Endothelial cell of umbilical vein (primary cell): Measurements from ENCODE around the gene ATAD1. TPM values are rescaled to one million over a fixed set of nuclear protein-coding genes. Genes with fewer than 3 reads are reported as not detected.

Experiments
- BruUV-seq: library from RNA; stranded (reverse); fragments of 400-500 nt; replicated peaks from 2 replicates; lab custom pipeline; 2021; lab: Mats Ljungman, UMichigan
- CTCF ChIA-PET: fragments of 300-600, 350-600 bp; sonication (Branson Sonifier 250); formaldehyde crosslinking; loops from one replicate; lab custom pipeline; 2021; ENCODE audit warnings: antibody characterized with exemption, inconsistent platforms; lab: Charles Lee
- POLR2A ChIA-PET: fragments of 300-600, 350-600 bp; sonication (Branson Sonifier 250); formaldehyde crosslinking; loops from one replicate; lab custom pipeline; 2021; ENCODE audit warnings: antibody characterized with exemption, inconsistent platforms; lab: Charles Lee
- DNase-seq: peaks from one replicate; pipeline ENCODE4 v3.0.0-alpha.2; 2011; ENCODE audit warnings: low read depth, low spot score
- FAIRE-seq: peaks from 2 replicates; lab custom pipeline; 2011; peaks lifted over from hg19 to GRCh38; lab: Jason Lieb, UNC
- H2AFZ ChIP-seq: 2 replicates; pipeline ENCODE4 v1.6.0; 2012; ENCODE audit warnings: low read depth, low read length, control low read depth, inconsistent platforms
- H3K27ac ChIP-seq: 2 replicates; pipeline ENCODE4 v1.5.1; 2011; ENCODE audit warnings: low read depth, mild to moderate bottlenecking, control low read depth, low read length, moderate library complexity; ENCODE audit not compliant: insufficient read depth
- H3K27me3 ChIP-seq, 2 experiments: 2 replicates each; pipeline versions ENCODE4 v1.6.0 to v1.6.1; 2011; ENCODE audit warnings: low read length in 2 of 2, mixed read lengths in 1 of 2; ENCODE audit not compliant: control insufficient read depth in 2 of 2, insufficient read depth in 2 of 2
- H3K36me3 ChIP-seq, 2 experiments: 2 replicates in 1 of 2; 3 replicates in 1 of 2; pipeline ENCODE4 v1.5.1; 2011; ENCODE audit warnings: low read length in 2 of 2, mild to moderate bottlenecking in 1 of 2, moderate library complexity in 1 of 2; ENCODE audit not compliant: control insufficient read depth in 2 of 2, insufficient read depth in 2 of 2; ENCODE audit errors: extremely low read depth in 1 of 2
- H3K4me1 ChIP-seq: 3 replicates; pipeline ENCODE4 v1.5.1; 2011; ENCODE audit warnings: mild to moderate bottlenecking, low read length; ENCODE audit not compliant: control insufficient read depth, insufficient read depth; ENCODE audit errors: extremely low read depth
- H3K4me2 ChIP-seq: 2 replicates; pipeline ENCODE4 v1.6.1; 2011; ENCODE audit warnings: low read length, control low read depth, mixed read lengths; ENCODE audit not compliant: insufficient read depth
- H3K4me3 ChIP-seq, 3 experiments: fragments of 200-600 bp in 1 of 3; sonication (generic), shearing (Covaris generic) in 1 of 3; replicated peaks in 1 of 3; 2 replicates each; pipeline ENCODE4 v1.5.1; 2011 to 2016; ENCODE audit warnings: control low read depth in 3 of 3, low read length in 3 of 3, mild to moderate bottlenecking in 2 of 3, inconsistent platforms in 1 of 3, low read depth in 1 of 3, moderate library complexity in 1 of 3; ENCODE audit not compliant: insufficient read depth in 1 of 3
- H3K79me2 ChIP-seq: 2 replicates; pipeline ENCODE4 v1.6.0; 2012; ENCODE audit warnings: low read length, inconsistent platforms; ENCODE audit not compliant: control insufficient read depth, insufficient read depth
- H3K9ac ChIP-seq: replicated peaks from 2 replicates; pipeline ENCODE3; 2011; ENCODE audit warnings: low read length, control low read depth; ENCODE audit not compliant: insufficient read depth; ENCODE audit errors: extremely low read depth
- H3K9me1 ChIP-seq: replicated peaks from 3 replicates; pipeline ENCODE4 v1.6.0; 2011; ENCODE audit warnings: mild to moderate bottlenecking, low read length; ENCODE audit not compliant: control insufficient read depth, insufficient read depth; ENCODE audit errors: extremely low read depth
- H3K9me3 ChIP-seq: replicated peaks from 2 replicates; pipeline ENCODE4 v1.5.1; 2012; ENCODE audit warnings: low read length, inconsistent platforms; ENCODE audit not compliant: control insufficient read depth, insufficient read depth
- H4K20me1 ChIP-seq: replicated peaks from 2 replicates; pipeline ENCODE3; 2011; ENCODE audit warnings: mild to moderate bottlenecking, low read length; ENCODE audit not compliant: control insufficient read depth, insufficient read depth; ENCODE audit errors: extremely low read depth
- CTCF ChIP-seq, 2 donors: IDR thresholded peaks; 1 replicate in 1 of 2; 2 replicates in 1 of 2; pipeline ENCODE4 v1.5.1; 2011; ENCODE audit warnings: low read length in 2 of 2, mild to moderate bottlenecking in 2 of 2, moderate library complexity in 2 of 2, control low read depth in 1 of 2, inconsistent platforms in 1 of 2, low read depth in 1 of 2; ENCODE audit not compliant: insufficient read depth in 1 of 2; ENCODE audit errors: extremely low read depth in 1 of 2
- EZH2 ChIP-seq: IDR thresholded peaks from 2 replicates; pipeline ENCODE4 v1.6.1; 2012; ENCODE audit warnings: borderline replicate concordance, low read depth, mild to moderate bottlenecking, moderate library complexity, low read length, inconsistent platforms; ENCODE audit not compliant: severe bottlenecking
- FOS ChIP-seq: IDR thresholded peaks from 2 replicates; pipeline ENCODE4 v1.6.1; 2011; ENCODE audit warnings: mild to moderate bottlenecking, low read length, moderate library complexity, borderline replicate concordance; ENCODE audit not compliant: insufficient read depth
- GATA2 ChIP-seq: IDR thresholded peaks from 2 replicates; pipeline ENCODE4 v1.7.0; 2011; ENCODE audit warnings: low read depth, mild to moderate bottlenecking, moderate library complexity, mixed read lengths, low read length; ENCODE audit not compliant: insufficient read length, insufficient read depth
- JUN ChIP-seq: IDR thresholded peaks from 2 replicates; pipeline ENCODE4 v1.6.1; 2011; ENCODE audit warnings: borderline replicate concordance, low read depth; ENCODE audit not compliant: insufficient read length, insufficient read depth
- MYC ChIP-seq: IDR thresholded peaks from one replicate; pipeline ENCODE4 v1.6.1; 2011; ENCODE audit warnings: mild to moderate bottlenecking, low read depth, low read length
- POLR2A ChIP-seq: IDR thresholded peaks from 2 replicates; pipeline ENCODE4 v1.6.1; 2012; ENCODE audit warnings: low read depth, mild to moderate bottlenecking, control low read depth, low read length
- POLR2AphosphoS5 ChIP-seq: IDR thresholded peaks from 2 replicates; pipeline ENCODE4 v1.6.1; 2012; ENCODE audit warnings: low read depth, mild to moderate bottlenecking, control low read depth, low read length, moderate library complexity; ENCODE audit not compliant: insufficient read depth
- dilution Hi-C: fragments of 300-500 bp; cut with MboI; formaldehyde crosslinking; loops from one replicate; pipeline ENCODE4 v1.15.0; 2019; ENCODE audit warnings: low sequenced_read_pairs; ENCODE audit not compliant: extremely low pct_ligation_motif_present
- intact Hi-C: fragments of 100-400 bp; cut with micrococcal nuclease; formaldehyde crosslinking; loops from one replicate; pipeline ENCODE4 v1.10.0; 2022
- polyA plus RNA-seq, 4 experiments: library from polyadenylated mRNA; depleted of rRNA in 3 of 4; stranded (reverse) in 3 of 4; unstranded in 1 of 4; fragments of >200 nt; gene quantifications; 2 replicates each; pipeline versions ENCODE4 v1.2.1 to v1.2.3, GENCODE V29; 2011 to 2012; ENCODE audit warnings: missing spikeins in 1 of 4
- total RNA-seq: library from RNA; stranded (reverse); gene quantifications from 2 replicates; pipeline ENCODE4 v1.2.3, GENCODE V29; 2021

The ATAD1 gene
- total and polyA plus RNA-seq, 2 donors (not counting 3 experiments of a cell fraction or from before 2014, with no cell fraction given): 5.2 to 25.8 TPM

- Histone ChIP-seq H3K27me3 (no peaks in the 10 kb centered on the region), H3K9ac (no peak overlapping the region), H3K9me3 (no peaks in the 10 kb centered on the region), H3K79me2 (no peaks in the 10 kb centered on the region), H3K4me1 (peaks cover 30% of the 10 kb centered on the region), H3K9me1 (no peaks in the 10 kb centered on the region), H3K4me2 (no peak overlapping the region), H3K27ac (no peak overlapping the region), H3K4me3 (no peak overlapping the region), H4K20me1 (no peaks in the 10 kb centered on the region), H2AFZ (no peak overlapping the region), H3K36me3 (peaks cover 2 to 8% of the 10 kb centered on the region in 2 experiments)
- TF ChIP-seq EZH2 (no peak), POLR2A (no peak), MYC (no peak), FOS (no peak), JUN (no peak), CTCF (IDR thresholded peaks at IDR 0.05; ENCODE audit: extremely low read depth in 1 of 2, insufficient read depth in 1 of 2, low read depth in 1 of 2, low read length in 2 of 2) (no peak), POLR2AphosphoS5 (no peak), GATA2 (no peak)
- BruUV-seq: no TSS peak
- CTCF ChIA-PET: no interaction called here
- intact Hi-C loops (no loop called here), dilution Hi-C loops (no loop called here)
- POLR2A ChIA-PET: no interaction called here
- FAIRE-seq (no peak), DNase-seq (no peak)
These were observed 104.3 kb downstream of the ATAD1 start for GRCh38 chr10:87713707-87714106.
